ENCODE measurements around the gene ADAM12. TPM values are rescaled to one million over a fixed set of nuclear protein-coding genes. Genes with fewer than 3 reads are reported as not detected.

The ADAM12 gene
- total RNA-seq, 1 experiment from 2014 or later = not detected

DNA sequence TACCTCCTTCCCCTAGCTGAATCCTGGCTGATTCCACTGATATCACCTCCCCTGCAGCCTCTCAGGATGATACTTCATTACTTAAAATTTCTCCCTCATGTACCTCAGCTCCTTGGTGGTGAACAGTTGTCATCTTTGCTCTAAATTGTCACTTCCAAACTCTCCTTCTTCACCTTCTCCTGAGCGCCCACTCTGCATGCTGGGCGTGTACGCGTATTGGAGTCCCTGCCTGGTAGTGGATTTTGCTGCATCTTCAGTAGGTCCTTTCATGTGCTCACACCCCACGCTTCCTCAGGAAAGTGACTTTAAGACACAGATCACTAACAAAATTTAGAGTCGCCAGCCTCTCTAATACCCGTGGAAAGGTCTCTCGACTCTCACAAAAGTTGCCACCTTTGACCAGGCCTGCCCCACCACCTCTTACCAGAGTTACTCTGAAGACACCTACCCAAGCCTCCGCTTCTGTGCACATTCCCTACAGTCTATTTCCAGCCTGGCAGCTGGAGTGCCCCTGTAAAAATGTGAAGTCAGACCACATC, 255.1 kb downstream of the ADAM12 start:
- Histone ChIP-seq H3K27me3 (ENCODE audit: insufficient read depth, low read length) (no peaks in the 10 kb centered on the region), H3K36me3 (ENCODE audit: control insufficient read depth in 1 of 2, insufficient read depth in 2 of 2, low read length in 2 of 2) (no peaks in the 10 kb centered on the region), H4K20me1 (ENCODE audit: insufficient read depth) (no peaks in the 10 kb centered on the region), H3K4me1 (ENCODE audit: control insufficient read depth in 1 of 2, insufficient read depth in 2 of 2, low read length in 2 of 2) (no peaks in the 10 kb centered on the region), H3K9me2 (ENCODE audit: insufficient read depth) (no peaks in the 10 kb centered on the region), H3K4me3 (replicated peaks in 1 of 2; ENCODE audit: low read depth in 1 of 2, low read length in 2 of 2) (no peak overlapping the region), H2AFZ (ENCODE audit: low read depth, low read length, poor library complexity, severe bottlenecking) (no peak overlapping the region), H3K79me2 (ENCODE audit: insufficient read depth, low read length) (no peaks in the 10 kb centered on the region), H3K27ac (ENCODE audit: low read depth, low read length) (no peak overlapping the region), H3K9me3 (ENCODE audit: control insufficient read depth in 1 of 2, insufficient read depth in 1 of 2, low read depth in 1 of 2, low read length in 2 of 2) (no peaks in the 10 kb centered on the region), H3K4me2 (ENCODE audit: low read length) (no peak overlapping the region), H3K9ac (ENCODE audit: low read length) (no peak overlapping the region)
- no peak for ATAC-seq
- DNase-seq (ENCODE audit: low read depth, low spot score) = no peak
- ChIA-PET POLR2A (no interaction called here), CTCF (no interaction called here), RAD21 (ENCODE audit: low non-redundant PET in 1 of 2, low total read pairs in 2 of 2, uncharacterized antibody in 2 of 2, unreplicated experiment in 2 of 2) (no interaction called here)
- TF ChIP-seq, protein P1, sequence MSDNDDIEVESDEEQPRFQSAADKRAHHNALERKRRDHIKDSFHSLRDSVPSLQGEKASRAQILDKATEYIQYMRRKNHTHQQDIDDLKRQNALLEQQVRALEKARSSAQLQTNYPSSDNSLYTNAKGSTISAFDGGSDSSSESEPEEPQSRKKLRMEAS (IDR thresholded peaks at IDR 0.05) = no peak
- TF ChIP-seq JUND (IDR thresholded peaks at IDR 0.05) (no peak), FOSL1 (IDR thresholded peaks at IDR 0.05; ENCODE audit: low read depth) (no peak), EZH2phosphoT487 (IDR thresholded peaks at IDR 0.05; ENCODE audit: borderline replicate concordance) (no peak), TCF7L2 (IDR thresholded peaks at IDR 0.05; ENCODE audit: borderline replicate concordance, extremely low read depth, insufficient read depth, insufficient read length) (no peak), ELF1 (IDR thresholded peaks at IDR 0.05; ENCODE audit: borderline replicate concordance, low read depth) (no peak)
- TF ChIP-seq, protein P2, sequence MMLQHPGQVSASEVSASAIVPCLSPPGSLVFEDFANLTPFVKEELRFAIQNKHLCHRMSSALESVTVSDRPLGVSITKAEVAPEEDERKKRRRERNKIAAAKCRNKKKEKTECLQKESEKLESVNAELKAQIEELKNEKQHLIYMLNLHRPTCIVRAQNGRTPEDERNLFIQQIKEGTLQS (IDR thresholded peaks at IDR 0.05) = no peak
- intact Hi-C loops (cut with micrococcal nuclease) = no loop called here
- no TSS peak for BruUV-seq (replicated peaks)

DNA sequence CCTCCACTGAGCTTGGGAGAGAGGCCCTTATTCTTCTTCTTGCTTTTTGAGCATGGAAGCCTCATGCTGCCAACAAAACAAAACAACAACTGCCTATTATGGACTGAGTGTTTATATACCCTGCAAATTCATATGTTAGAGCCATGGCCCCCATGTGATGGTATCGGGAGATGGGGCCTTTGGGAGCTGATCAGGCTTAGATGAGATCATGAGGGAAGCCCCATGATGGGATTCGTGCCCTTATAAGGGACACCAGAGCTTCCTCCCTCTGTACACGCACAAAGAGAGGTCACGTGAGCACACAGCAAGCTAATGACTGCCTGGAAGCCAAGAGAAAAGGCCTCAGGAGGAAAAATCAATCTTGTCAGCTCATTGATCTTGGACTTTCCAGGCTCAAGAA, 256.9 kb downstream of the ADAM12 start:
- ChIA-PET POLR2A (no interaction called here), RAD21 (ENCODE audit: low non-redundant PET in 1 of 2, low total read pairs in 2 of 2, uncharacterized antibody in 2 of 2, unreplicated experiment in 2 of 2) (no interaction called here), CTCF (interaction anchor here (0.9 kb wide), 1 partner anchor 197 kb away, joined by 3 read pairs; no protein-coding TSS in a partner anchor)
- no peak for DNase-seq (ENCODE audit: low read depth, low spot score)
- Histone ChIP-seq H3K36me3 (ENCODE audit: control insufficient read depth in 1 of 2, insufficient read depth in 2 of 2, low read length in 2 of 2) (no peaks in the 10 kb centered on the region), H4K20me1 (ENCODE audit: insufficient read depth) (no peaks in the 10 kb centered on the region), H3K9me2 (ENCODE audit: insufficient read depth) (no peaks in the 10 kb centered on the region), H3K9ac (ENCODE audit: low read length) (no peak overlapping the region), H3K4me2 (ENCODE audit: low read length) (no peak overlapping the region), H3K27ac (ENCODE audit: low read depth, low read length) (no peak overlapping the region), H3K4me3 (replicated peaks in 1 of 2; ENCODE audit: low read depth in 1 of 2, low read length in 2 of 2) (no peak overlapping the region), H3K4me1 (ENCODE audit: control insufficient read depth in 1 of 2, insufficient read depth in 2 of 2, low read length in 2 of 2) (no peaks in the 10 kb centered on the region), H3K9me3 (ENCODE audit: control insufficient read depth in 1 of 2, insufficient read depth in 1 of 2, low read depth in 1 of 2, low read length in 2 of 2) (no peaks in the 10 kb centered on the region), H3K79me2 (ENCODE audit: insufficient read depth, low read length) (no peaks in the 10 kb centered on the region), H3K27me3 (ENCODE audit: insufficient read depth, low read length) (no peaks in the 10 kb centered on the region), H2AFZ (ENCODE audit: low read depth, low read length, poor library complexity, severe bottlenecking) (no peak overlapping the region)
- no TSS peak for BruUV-seq (replicated peaks)
- intact Hi-C loops (cut with micrococcal nuclease) = no loop called here
- no peak for ATAC-seq
- TF ChIP-seq ZFX (IDR thresholded peaks at IDR 0.05) (no peak), POLR2A (IDR thresholded peaks at IDR 0.05; ENCODE audit: borderline replicate concordance, extremely low read depth, insufficient read depth, insufficient read length) (no peak), RAD21 (IDR thresholded peaks at IDR 0.05; ENCODE audit: low read depth) (no peak), SIN3A (IDR thresholded peaks at IDR 0.05; ENCODE audit: low read depth) (no peak), ELF1 (IDR thresholded peaks at IDR 0.05; ENCODE audit: borderline replicate concordance, low read depth) (no peak), ZNF274 (IDR thresholded peaks at IDR 0.05; ENCODE audit: low read depth, low read length) (no peak), CEBPB (IDR thresholded peaks at IDR 0.05; ENCODE audit: low read depth) (no peak), SRF (IDR thresholded peaks at IDR 0.05; ENCODE audit: low read depth) (no peak), EZH2 (IDR thresholded peaks at IDR 0.05) (no peak)
- TF ChIP-seq, protein P2 (IDR thresholded peaks at IDR 0.05) = no peak
- TF ChIP-seq, protein P3, sequence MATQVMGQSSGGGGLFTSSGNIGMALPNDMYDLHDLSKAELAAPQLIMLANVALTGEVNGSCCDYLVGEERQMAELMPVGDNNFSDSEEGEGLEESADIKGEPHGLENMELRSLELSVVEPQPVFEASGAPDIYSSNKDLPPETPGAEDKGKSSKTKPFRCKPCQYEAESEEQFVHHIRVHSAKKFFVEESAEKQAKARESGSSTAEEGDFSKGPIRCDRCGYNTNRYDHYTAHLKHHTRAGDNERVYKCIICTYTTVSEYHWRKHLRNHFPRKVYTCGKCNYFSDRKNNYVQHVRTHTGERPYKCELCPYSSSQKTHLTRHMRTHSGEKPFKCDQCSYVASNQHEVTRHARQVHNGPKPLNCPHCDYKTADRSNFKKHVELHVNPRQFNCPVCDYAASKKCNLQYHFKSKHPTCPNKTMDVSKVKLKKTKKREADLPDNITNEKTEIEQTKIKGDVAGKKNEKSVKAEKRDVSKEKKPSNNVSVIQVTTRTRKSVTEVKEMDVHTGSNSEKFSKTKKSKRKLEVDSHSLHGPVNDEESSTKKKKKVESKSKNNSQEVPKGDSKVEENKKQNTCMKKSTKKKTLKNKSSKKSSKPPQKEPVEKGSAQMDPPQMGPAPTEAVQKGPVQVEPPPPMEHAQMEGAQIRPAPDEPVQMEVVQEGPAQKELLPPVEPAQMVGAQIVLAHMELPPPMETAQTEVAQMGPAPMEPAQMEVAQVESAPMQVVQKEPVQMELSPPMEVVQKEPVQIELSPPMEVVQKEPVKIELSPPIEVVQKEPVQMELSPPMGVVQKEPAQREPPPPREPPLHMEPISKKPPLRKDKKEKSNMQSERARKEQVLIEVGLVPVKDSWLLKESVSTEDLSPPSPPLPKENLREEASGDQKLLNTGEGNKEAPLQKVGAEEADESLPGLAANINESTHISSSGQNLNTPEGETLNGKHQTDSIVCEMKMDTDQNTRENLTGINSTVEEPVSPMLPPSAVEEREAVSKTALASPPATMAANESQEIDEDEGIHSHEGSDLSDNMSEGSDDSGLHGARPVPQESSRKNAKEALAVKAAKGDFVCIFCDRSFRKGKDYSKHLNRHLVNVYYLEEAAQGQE (IDR thresholded peaks at IDR 0.05; ENCODE audit: low read depth) = no peak
